Measurements from ENCODE around the gene OR5H14. TPM values are rescaled to one million over a fixed set of nuclear protein-coding genes. Genes with fewer than 3 reads are reported as not detected.

The OR5H14 gene
- total RNA-seq, 1 experiment from 2014 or later, result not detected

DNA sequence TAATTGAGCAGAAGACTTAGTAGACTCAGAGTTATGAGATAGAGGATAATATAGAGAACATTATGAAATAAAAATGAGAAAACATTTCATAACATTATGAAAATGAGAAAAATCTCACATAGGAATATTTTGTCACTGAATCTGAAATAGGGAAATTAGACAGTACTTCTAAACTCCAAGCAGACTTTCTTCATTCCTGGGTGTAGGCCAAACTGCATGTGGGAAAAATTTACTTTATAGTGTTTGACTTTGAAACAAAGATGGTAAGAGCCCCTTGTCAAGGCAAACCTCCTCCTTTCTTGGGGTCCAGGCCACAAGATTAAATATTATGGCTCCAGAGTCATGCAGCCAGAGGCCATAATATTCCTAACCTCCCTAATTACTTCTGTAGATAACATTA, 6.7 kb upstream of the OR5H14 start (continued):
- TF ChIP-seq, protein P1, sequence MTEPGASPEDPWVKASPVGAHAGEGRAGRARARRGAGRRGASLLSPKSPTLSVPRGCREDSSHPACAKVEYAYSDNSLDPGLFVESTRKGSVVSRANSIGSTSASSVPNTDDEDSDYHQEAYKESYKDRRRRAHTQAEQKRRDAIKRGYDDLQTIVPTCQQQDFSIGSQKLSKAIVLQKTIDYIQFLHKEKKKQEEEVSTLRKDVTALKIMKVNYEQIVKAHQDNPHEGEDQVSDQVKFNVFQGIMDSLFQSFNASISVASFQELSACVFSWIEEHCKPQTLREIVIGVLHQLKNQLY (CRISPR knock-in tag; IDR thresholded peaks at IDR 0.05), result no peak
- no peak for TF ChIP-seq CDX4 (CRISPR knock-in tag; IDR thresholded peaks at IDR 0.05; ENCODE audit: borderline replicate concordance)
- TF ChIP-seq RELA (CRISPR knock-in tag; IDR thresholded peaks at IDR 0.05; ENCODE audit: borderline replicate concordance), result no peak

GRCh38 chr3:98148751-98149150, 1.5 kb downstream of the OR5H14 start:
- CTCF ChIA-PET, result no interaction called here
- no peak overlapping the region for H3K27ac Mint-ChIP-seq
- POLR2A ChIA-PET, result no interaction called here
- ATAC-seq (no peak), DNase-seq (ENCODE audit: low spot score) (no peak)
- H3K9me3 Mint-ChIP-seq, result peaks cover 12% of the 10 kb centered on the region
- no peak overlapping the region for H3K4me3 Mint-ChIP-seq
- H3K27me3 Mint-ChIP-seq (ENCODE audit: low read depth), result no peaks in the 10 kb centered on the region; the same call in 1 of the 2 replicates
- no peaks in the 10 kb centered on the region for H3K4me1 Mint-ChIP-seq
- H3K36me3 Mint-ChIP-seq, result no peaks in the 10 kb centered on the region
- TF ChIP-seq FOXP1 (CRISPR knock-in tag; IDR thresholded peaks at IDR 0.05; ENCODE audit: borderline replicate concordance), result no peak
- TF ChIP-seq ZNF138 (CRISPR knock-in tag; conservative IDR thresholded peaks at IDR 0.05), result no peak
- TF ChIP-seq, protein P2, sequence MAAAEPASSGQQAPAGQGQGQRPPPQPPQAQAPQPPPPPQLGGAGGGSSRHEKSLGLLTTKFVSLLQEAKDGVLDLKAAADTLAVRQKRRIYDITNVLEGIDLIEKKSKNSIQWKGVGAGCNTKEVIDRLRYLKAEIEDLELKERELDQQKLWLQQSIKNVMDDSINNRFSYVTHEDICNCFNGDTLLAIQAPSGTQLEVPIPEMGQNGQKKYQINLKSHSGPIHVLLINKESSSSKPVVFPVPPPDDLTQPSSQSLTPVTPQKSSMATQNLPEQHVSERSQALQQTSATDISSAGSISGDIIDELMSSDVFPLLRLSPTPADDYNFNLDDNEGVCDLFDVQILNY (CRISPR knock-in tag; IDR thresholded peaks at IDR 0.05), result no peak
- no peak for TF ChIP-seq RORB (CRISPR knock-in tag; IDR thresholded peaks at IDR 0.05)
- TF ChIP-seq ETV6 (CRISPR knock-in tag; IDR thresholded peaks at IDR 0.05), result no peak
- TF ChIP-seq TP53 (CRISPR knock-in tag; IDR thresholded peaks at IDR 0.05), result no peak
- TF ChIP-seq, protein P3, sequence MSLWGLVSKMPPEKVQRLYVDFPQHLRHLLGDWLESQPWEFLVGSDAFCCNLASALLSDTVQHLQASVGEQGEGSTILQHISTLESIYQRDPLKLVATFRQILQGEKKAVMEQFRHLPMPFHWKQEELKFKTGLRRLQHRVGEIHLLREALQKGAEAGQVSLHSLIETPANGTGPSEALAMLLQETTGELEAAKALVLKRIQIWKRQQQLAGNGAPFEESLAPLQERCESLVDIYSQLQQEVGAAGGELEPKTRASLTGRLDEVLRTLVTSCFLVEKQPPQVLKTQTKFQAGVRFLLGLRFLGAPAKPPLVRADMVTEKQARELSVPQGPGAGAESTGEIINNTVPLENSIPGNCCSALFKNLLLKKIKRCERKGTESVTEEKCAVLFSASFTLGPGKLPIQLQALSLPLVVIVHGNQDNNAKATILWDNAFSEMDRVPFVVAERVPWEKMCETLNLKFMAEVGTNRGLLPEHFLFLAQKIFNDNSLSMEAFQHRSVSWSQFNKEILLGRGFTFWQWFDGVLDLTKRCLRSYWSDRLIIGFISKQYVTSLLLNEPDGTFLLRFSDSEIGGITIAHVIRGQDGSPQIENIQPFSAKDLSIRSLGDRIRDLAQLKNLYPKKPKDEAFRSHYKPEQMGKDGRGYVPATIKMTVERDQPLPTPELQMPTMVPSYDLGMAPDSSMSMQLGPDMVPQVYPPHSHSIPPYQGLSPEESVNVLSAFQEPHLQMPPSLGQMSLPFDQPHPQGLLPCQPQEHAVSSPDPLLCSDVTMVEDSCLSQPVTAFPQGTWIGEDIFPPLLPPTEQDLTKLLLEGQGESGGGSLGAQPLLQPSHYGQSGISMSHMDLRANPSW (CRISPR knock-in tag; conservative IDR thresholded peaks at IDR 0.05; ENCODE audit: low read depth), result no peak
- TF ChIP-seq ZNF281 (CRISPR knock-in tag; IDR thresholded peaks at IDR 0.05), result no peak
- TF ChIP-seq RELA (CRISPR knock-in tag; IDR thresholded peaks at IDR 0.05; ENCODE audit: borderline replicate concordance), result no peak
- TF ChIP-seq TEAD1 (CRISPR knock-in tag; IDR thresholded peaks at IDR 0.05), result no peak
- TF ChIP-seq ZNF263 (CRISPR knock-in tag; IDR thresholded peaks at IDR 0.05; ENCODE audit: low read depth), result no peak
- TF ChIP-seq, protein P4, sequence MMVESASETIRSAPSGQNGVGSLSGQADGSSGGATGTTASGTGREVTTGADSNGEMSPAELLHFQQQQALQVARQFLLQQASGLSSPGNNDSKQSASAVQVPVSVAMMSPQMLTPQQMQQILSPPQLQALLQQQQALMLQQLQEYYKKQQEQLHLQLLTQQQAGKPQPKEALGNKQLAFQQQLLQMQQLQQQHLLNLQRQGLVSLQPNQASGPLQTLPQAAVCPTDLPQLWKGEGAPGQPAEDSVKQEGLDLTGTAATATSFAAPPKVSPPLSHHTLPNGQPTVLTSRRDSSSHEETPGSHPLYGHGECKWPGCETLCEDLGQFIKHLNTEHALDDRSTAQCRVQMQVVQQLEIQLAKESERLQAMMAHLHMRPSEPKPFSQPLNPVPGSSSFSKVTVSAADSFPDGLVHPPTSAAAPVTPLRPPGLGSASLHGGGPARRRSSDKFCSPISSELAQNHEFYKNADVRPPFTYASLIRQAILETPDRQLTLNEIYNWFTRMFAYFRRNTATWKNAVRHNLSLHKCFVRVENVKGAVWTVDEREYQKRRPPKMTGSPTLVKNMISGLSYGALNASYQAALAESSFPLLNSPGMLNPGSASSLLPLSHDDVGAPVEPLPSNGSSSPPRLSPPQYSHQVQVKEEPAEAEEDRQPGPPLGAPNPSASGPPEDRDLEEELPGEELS (CRISPR knock-in tag; IDR thresholded peaks at IDR 0.05), result no peak
- TF ChIP-seq ARID4B (CRISPR knock-in tag; IDR thresholded peaks at IDR 0.05; ENCODE audit: borderline replicate concordance), result no peak
- TF ChIP-seq MYBL2 (CRISPR knock-in tag; IDR thresholded peaks at IDR 0.05), result no peak
- TF ChIP-seq, protein P5, sequence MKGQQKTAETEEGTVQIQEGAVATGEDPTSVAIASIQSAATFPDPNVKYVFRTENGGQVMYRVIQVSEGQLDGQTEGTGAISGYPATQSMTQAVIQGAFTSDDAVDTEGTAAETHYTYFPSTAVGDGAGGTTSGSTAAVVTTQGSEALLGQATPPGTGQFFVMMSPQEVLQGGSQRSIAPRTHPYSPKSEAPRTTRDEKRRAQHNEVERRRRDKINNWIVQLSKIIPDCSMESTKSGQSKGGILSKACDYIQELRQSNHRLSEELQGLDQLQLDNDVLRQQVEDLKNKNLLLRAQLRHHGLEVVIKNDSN (CRISPR knock-in tag; IDR thresholded peaks at IDR 0.05), result no peak
- TF ChIP-seq SP1 (CRISPR knock-in tag; conservative IDR thresholded peaks at IDR 0.05), result no peak
- no peak for TF ChIP-seq CREM (CRISPR knock-in tag; IDR thresholded peaks at IDR 0.05)
- no peak for TF ChIP-seq ZSCAN18 (CRISPR knock-in tag; IDR thresholded peaks at IDR 0.05)
